ENCODE measurements around the gene CCL5.

DNA sequence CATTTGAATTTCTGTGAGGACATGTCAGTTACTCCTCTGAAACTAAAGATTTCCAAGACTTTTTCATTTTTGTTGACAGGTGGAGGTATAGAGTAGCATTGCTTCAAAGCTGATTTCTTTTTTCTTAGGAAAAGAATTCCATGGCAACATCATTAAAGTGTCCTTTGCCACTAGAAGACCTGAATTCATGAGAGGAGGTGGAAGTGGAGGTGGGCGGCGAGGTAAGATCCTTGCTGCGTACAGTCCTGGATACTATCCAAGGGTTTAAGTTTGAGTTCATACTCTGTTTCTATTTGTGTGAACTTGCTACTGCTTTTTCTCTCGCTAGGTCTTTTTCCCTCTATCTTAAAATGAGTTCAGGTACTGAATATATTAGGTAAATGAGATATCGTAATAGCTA, 37.9 kb downstream of the CCL5 start:
- no peak for TF ChIP-seq EZH2 (IDR thresholded peaks at IDR 0.05; ENCODE audit: borderline replicate concordance, low read length)
- TF ChIP-seq, protein P1, sequence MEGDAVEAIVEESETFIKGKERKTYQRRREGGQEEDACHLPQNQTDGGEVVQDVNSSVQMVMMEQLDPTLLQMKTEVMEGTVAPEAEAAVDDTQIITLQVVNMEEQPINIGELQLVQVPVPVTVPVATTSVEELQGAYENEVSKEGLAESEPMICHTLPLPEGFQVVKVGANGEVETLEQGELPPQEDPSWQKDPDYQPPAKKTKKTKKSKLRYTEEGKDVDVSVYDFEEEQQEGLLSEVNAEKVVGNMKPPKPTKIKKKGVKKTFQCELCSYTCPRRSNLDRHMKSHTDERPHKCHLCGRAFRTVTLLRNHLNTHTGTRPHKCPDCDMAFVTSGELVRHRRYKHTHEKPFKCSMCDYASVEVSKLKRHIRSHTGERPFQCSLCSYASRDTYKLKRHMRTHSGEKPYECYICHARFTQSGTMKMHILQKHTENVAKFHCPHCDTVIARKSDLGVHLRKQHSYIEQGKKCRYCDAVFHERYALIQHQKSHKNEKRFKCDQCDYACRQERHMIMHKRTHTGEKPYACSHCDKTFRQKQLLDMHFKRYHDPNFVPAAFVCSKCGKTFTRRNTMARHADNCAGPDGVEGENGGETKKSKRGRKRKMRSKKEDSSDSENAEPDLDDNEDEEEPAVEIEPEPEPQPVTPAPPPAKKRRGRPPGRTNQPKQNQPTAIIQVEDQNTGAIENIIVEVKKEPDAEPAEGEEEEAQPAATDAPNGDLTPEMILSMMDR (conservative IDR thresholded peaks at IDR 0.05 in 1 of 2, IDR thresholded peaks at IDR 0.05 in 1 of 2; ENCODE audit: extremely low read depth in 1 of 2, insufficient read depth in 1 of 2, low read depth in 1 of 2, low read length in 2 of 2): no peak

Data from mammary epithelial cell (primary cell).